Measurements from ENCODE around the gene WDR93. TPM values are rescaled to one million over a fixed set of nuclear protein-coding genes. Genes with fewer than 3 reads are reported as not detected.

WDR93 gene
- total and polyA plus RNA-seq, 4 donors: 0.08 TPM; not detected in 2

DNA sequence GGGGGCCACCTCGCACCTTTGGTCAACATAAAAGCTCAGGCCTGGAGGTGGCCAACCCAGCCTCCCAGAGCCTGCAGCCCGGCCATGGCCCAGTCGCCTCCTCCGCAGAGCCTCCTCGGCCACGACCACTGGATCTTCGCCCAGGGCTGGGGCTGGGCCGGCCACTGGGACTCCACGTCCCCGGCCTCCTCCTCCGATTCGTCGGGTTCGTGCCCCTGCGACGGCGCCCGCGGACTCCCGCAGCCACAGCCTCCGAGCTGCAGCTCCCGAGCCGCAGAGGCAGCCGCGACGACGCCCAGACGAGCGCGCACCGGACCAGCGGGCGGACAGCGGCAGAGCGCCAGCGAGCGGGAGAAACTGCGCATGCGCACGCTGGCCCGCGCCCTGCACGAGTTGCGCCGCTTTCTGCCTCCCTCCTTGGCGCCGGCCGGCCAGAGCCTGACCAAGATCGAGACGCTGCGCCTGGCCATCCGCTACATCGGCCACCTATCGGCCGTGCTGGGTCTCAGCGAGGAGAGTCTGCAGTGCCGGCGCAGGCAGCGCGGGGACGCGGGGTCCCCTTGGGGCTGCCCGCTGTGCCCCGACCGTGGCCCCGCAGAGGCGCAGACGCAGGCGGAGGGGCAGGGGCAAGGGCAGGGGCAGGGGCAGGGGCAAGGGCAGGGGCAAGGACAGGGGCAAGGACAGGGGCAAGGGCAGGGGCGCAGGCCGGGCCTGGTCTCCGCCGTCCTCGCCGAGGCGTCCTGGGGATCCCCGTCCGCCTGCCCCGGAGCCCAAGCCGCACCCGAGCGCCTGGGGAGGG, 85.9 kb downstream of the WDR93 start, which contains the start of gene MESP2:
Gene MESP2, plus strand, starts transcription at position 59 of the 799 bp plus-strand sequence. Its CDS starts 26 bp downstream, at position 85.
- peaks cover 6 to 25% (median 18%) of the 10 kb centered on the region in 4 donors for H3K4me1 ChIP-seq (ENCODE audit: control insufficient read depth in 4 of 4, insufficient read depth in 4 of 4, low read length in 3 of 4)
- H3K9ac ChIP-seq (ENCODE audit: low read depth in 1 of 2, low read length in 2 of 2): no peak within 1 kb of the TSS
- H3K27me3 ChIP-seq (ENCODE audit: control insufficient read depth in 4 of 4, insufficient read depth in 4 of 4, low read length in 3 of 4): no peaks in the 10 kb centered on the region
- peak within 1 kb of the TSS in 2 of 3 donors; percentile 34 to 44 for H3K4me3 ChIP-seq (ENCODE audit: low read depth in 1 of 3, low read length in 3 of 3)
- no peak for TF ChIP-seq SP1 (IDR thresholded peaks at IDR 0.05)
- peak in 1 of 2 donors; percentile 63 for TF ChIP-seq RAD21 (IDR thresholded peaks at IDR 0.05)
- TF ChIP-seq CTCF (IDR thresholded peaks at IDR 0.05; ENCODE audit: low read depth, low read length, missing input control): peak; percentile 25
- H3K27ac ChIP-seq (ENCODE audit: low read depth in 1 of 2, low read length in 2 of 2): no peak within 1 kb of the TSS
- WGBS: 10% methylated on average over 82 of the region's 82 CpGs
- H3K36me3 ChIP-seq (ENCODE audit: control insufficient read depth in 4 of 4, insufficient read depth in 3 of 4, low read depth in 1 of 4, low read length in 3 of 4): no peaks in the 10 kb centered on the region
- no peaks in the 10 kb centered on the region for H3K9me3 ChIP-seq (ENCODE audit: control insufficient read depth in 4 of 4, low read length in 3 of 4)
- peak; percentile 78 for DNase-seq (ENCODE audit: low spot score)

DNA sequence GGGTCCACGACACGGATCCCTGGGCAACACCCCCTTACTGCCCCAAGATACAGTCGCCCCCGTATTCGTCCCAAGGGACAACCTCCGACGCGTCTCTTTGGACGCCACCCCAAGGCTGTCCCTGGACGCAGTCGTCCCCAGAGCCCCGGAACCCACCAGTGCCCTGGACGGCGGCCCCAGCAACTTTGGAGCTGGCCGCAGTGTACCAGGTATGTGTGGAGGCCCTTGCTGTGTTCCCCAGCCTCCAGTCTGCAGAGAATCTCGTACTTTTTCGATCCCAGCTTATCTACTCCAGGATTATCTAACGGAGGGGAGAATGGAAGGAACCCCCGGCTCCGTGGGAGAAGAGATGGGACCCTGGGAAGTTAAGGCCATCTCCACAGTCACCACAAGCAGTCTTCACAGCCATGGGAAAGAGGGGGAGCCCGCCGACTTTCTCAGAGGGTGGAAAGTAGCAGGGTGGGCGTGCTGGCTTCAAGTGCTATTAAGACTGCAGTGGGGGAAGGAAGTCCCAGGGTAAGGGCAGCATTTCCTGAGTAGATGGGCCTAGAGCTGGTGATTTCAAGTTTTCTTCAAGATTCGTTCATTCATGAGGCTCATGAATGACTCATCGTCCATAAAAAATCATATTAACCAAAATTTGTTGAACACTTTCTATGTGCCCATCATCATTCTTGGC, 86.6 kb downstream of the WDR93 start:
- Histone ChIP-seq H3K27me3 (ENCODE audit: control insufficient read depth in 4 of 4, insufficient read depth in 4 of 4, low read length in 3 of 4) (no peaks in the 10 kb centered on the region), H3K9ac (ENCODE audit: low read depth in 1 of 2, low read length in 2 of 2) (no peak overlapping the region), H3K4me1 (ENCODE audit: control insufficient read depth in 4 of 4, insufficient read depth in 4 of 4, low read length in 3 of 4) (peaks cover 6 to 30% (median 22%) of the 10 kb centered on the region in 4 donors), H3K9me3 (ENCODE audit: control insufficient read depth in 4 of 4, low read length in 3 of 4) (no peaks in the 10 kb centered on the region), H3K36me3 (ENCODE audit: control insufficient read depth in 4 of 4, insufficient read depth in 3 of 4, low read depth in 1 of 4, low read length in 3 of 4) (no peaks in the 10 kb centered on the region), H3K4me3 (ENCODE audit: low read depth in 1 of 3, low read length in 3 of 3) (no peak overlapping the region), H3K27ac (ENCODE audit: low read depth in 1 of 2, low read length in 2 of 2) (no peak overlapping the region)
- TF ChIP-seq, protein P1, sequence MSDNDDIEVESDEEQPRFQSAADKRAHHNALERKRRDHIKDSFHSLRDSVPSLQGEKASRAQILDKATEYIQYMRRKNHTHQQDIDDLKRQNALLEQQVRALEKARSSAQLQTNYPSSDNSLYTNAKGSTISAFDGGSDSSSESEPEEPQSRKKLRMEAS (IDR thresholded peaks at IDR 0.05): no peak
- TF ChIP-seq FOXA2 (IDR thresholded peaks at IDR 0.05): no peak
- TF ChIP-seq, protein P2, sequence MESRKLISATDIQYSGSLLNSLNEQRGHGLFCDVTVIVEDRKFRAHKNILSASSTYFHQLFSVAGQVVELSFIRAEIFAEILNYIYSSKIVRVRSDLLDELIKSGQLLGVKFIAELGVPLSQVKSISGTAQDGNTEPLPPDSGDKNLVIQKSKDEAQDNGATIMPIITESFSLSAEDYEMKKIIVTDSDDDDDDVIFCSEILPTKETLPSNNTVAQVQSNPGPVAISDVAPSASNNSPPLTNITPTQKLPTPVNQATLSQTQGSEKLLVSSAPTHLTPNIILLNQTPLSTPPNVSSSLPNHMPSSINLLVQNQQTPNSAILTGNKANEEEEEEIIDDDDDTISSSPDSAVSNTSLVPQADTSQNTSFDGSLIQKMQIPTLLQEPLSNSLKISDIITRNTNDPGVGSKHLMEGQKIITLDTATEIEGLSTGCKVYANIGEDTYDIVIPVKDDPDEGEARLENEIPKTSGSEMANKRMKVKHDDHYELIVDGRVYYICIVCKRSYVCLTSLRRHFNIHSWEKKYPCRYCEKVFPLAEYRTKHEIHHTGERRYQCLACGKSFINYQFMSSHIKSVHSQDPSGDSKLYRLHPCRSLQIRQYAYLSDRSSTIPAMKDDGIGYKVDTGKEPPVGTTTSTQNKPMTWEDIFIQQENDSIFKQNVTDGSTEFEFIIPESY (IDR thresholded peaks at IDR 0.05): no peak
- TF ChIP-seq TAF1 (conservative IDR thresholded peaks at IDR 0.05): no peak
- no peak for TF ChIP-seq SP1 (IDR thresholded peaks at IDR 0.05)
- 73% methylated on average over 25 of the region's 25 CpGs for WGBS
- no peak for DNase-seq (ENCODE audit: low spot score)

GRCh38 chr15:89777782-89778380, 87.3 kb downstream of the WDR93 start:
- Histone ChIP-seq H3K27me3 (ENCODE audit: control insufficient read depth in 4 of 4, insufficient read depth in 4 of 4, low read length in 3 of 4) (no peaks in the 10 kb centered on the region), H3K4me1 (ENCODE audit: control insufficient read depth in 4 of 4, insufficient read depth in 4 of 4, low read length in 3 of 4) (peaks cover 4 to 27% (median 18%) of the 10 kb centered on the region in 4 donors), H3K27ac (ENCODE audit: low read depth in 1 of 2, low read length in 2 of 2) (no peak overlapping the region), H3K9me3 (ENCODE audit: control insufficient read depth in 4 of 4, low read length in 3 of 4) (no peaks in the 10 kb centered on the region), H3K4me3 (ENCODE audit: low read depth in 1 of 3, low read length in 3 of 3) (no peak overlapping the region), H3K9ac (ENCODE audit: low read depth in 1 of 2, low read length in 2 of 2) (no peak overlapping the region), H3K36me3 (ENCODE audit: control insufficient read depth in 4 of 4, insufficient read depth in 3 of 4, low read depth in 1 of 4, low read length in 3 of 4) (no peaks in the 10 kb centered on the region)
- TF ChIP-seq HNF4A (conservative IDR thresholded peaks at IDR 0.05): no peak
- no peak for TF ChIP-seq CTCF (IDR thresholded peaks at IDR 0.05; ENCODE audit: low read depth, low read length, missing input control)
- TF ChIP-seq RAD21 (IDR thresholded peaks at IDR 0.05): no peak
- TF ChIP-seq NR2F2 (IDR thresholded peaks at IDR 0.05): no peak
- no peak for TF ChIP-seq TAF1 (conservative IDR thresholded peaks at IDR 0.05)
- 91% methylated on average over 10 of the region's 10 CpGs for WGBS
- DNase-seq (ENCODE audit: low spot score): no peak
